H1 (cell line): ENCODE data around the gene NIPSNAP2. TPM values are rescaled to one million over a fixed set of nuclear protein-coding genes. Genes with fewer than 3 reads are reported as not detected.

Experiments used
- BACH1 ChIP-seq: IDR thresholded peaks from 2 replicates; pipeline ENCODE4 v1.6.1; 2012; ENCODE audit warnings: low read length, improper control_type of control experiment
- BRCA1 ChIP-seq: IDR thresholded peaks from 2 replicates; pipeline ENCODE4 v1.6.1; 2012; ENCODE audit warnings: low read depth, low read length, improper control_type of control experiment
- CBX8 ChIP-seq: fragments of 300-800, 300-1000 bp; sonication (generic); IDR thresholded peaks from 2 replicates; pipeline ENCODE4 v1.7.1; 2016; ENCODE audit warnings: low read depth, low read length, borderline replicate concordance
- CHD2 ChIP-seq: IDR thresholded peaks from 2 replicates; pipeline ENCODE4 v1.6.1; 2012; ENCODE audit warnings: low read length, improper control_type of control experiment
- CREB1 ChIP-seq: IDR thresholded peaks from 2 replicates; pipeline ENCODE4 v1.6.1; 2012; ENCODE audit warnings: inconsistent platforms
- EGR1 ChIP-seq: IDR thresholded peaks from 2 replicates; pipeline ENCODE4 v1.6.1; 2011; ENCODE audit warnings: low read depth, low read length, borderline replicate concordance
- EP300 ChIP-seq, 2 experiments: IDR thresholded peaks; 1 replicate in 1 of 2; 2 replicates in 1 of 2; pipeline ENCODE4 v1.6.1; 2011 to 2012; ENCODE audit warnings: low read depth in 2 of 2, low read length in 2 of 2, mild to moderate bottlenecking in 2 of 2, borderline replicate concordance in 1 of 2, inconsistent platforms in 1 of 2, moderate library complexity in 1 of 2
- HDAC6 ChIP-seq: IDR thresholded peaks from one replicate; pipeline ENCODE4 v1.7.1; 2012; ENCODE audit warnings: low read depth, mild to moderate bottlenecking, inconsistent platforms, low read length, moderate library complexity
- JUN ChIP-seq: IDR thresholded peaks from 2 replicates; pipeline ENCODE4 v1.6.1; 2011; ENCODE audit warnings: low read depth, mild to moderate bottlenecking, improper control_type of control experiment, low read length
- JUND ChIP-seq: IDR thresholded peaks from 2 replicates; pipeline ENCODE4 v1.6.1; 2011; ENCODE audit warnings: mild to moderate bottlenecking, improper control_type of control experiment, low read length
- KDM4A ChIP-seq: IDR thresholded peaks from one replicate; pipeline ENCODE4 v1.7.1; 2012; ENCODE audit warnings: low read depth, mild to moderate bottlenecking, moderate library complexity, low read length, inconsistent platforms; ENCODE audit not compliant: severe bottlenecking
- PHF8 ChIP-seq: fragments of 200-600 bp; sonication (generic); conservative IDR thresholded peaks from 2 replicates; pipeline ENCODE4 v1.7.1; 2012; ENCODE audit warnings: low read depth, mild to moderate bottlenecking, inconsistent platforms, low read length, moderate library complexity
- POU5F1 ChIP-seq: IDR thresholded peaks from 2 replicates; pipeline ENCODE4 v1.6.1; 2011; ENCODE audit warnings: low read depth, mild to moderate bottlenecking, low read length, moderate library complexity
- RAD21 ChIP-seq, 2 experiments: IDR thresholded peaks in 1 of 2; conservative IDR thresholded peaks in 1 of 2; 2 replicates each; pipeline ENCODE4 v1.6.1; 2011; ENCODE audit warnings: low read depth in 2 of 2, low read length in 2 of 2, improper control_type of control experiment in 1 of 2, inconsistent platforms in 1 of 2, mild to moderate bottlenecking in 1 of 2, moderate library complexity in 1 of 2
- SIN3A ChIP-seq, 2 experiments: IDR thresholded peaks in 1 of 2; conservative IDR thresholded peaks in 1 of 2; 2 replicates each; pipeline ENCODE4 v1.6.1; 2011 to 2012; ENCODE audit warnings: low read length in 2 of 2, improper control_type of control experiment in 1 of 2, low read depth in 1 of 2, mild to moderate bottlenecking in 1 of 2
- SP1 ChIP-seq: IDR thresholded peaks from 2 replicates; pipeline ENCODE4 v1.6.1; 2011; ENCODE audit warnings: low read depth, low read length
- SP4 ChIP-seq: IDR thresholded peaks from 2 replicates; pipeline ENCODE4 v1.6.1; 2012; ENCODE audit warnings: low read length, inconsistent platforms
- SRF ChIP-seq: IDR thresholded peaks from 2 replicates; pipeline ENCODE4 v1.6.1; 2011; ENCODE audit warnings: mild to moderate bottlenecking, low read depth, low read length, moderate library complexity
- SUZ12 ChIP-seq: fragments of 200-600 bp; sonication (generic); IDR thresholded peaks from 2 replicates; pipeline ENCODE4 v1.6.1; 2012; ENCODE audit warnings: mild to moderate bottlenecking, inconsistent platforms, low read length, moderate library complexity, mixed read lengths
- TAF1 ChIP-seq: IDR thresholded peaks from 2 replicates; pipeline ENCODE4 v1.6.1; 2011; ENCODE audit warnings: mild to moderate bottlenecking, low read depth, low read length
- TAF7 ChIP-seq: optimal IDR thresholded peaks from 2 replicates; pipeline ENCODE3; 2011; ENCODE audit warnings: low read depth, mild to moderate bottlenecking, inconsistent platforms, low read length, moderate library complexity, borderline replicate concordance
- TBP ChIP-seq: IDR thresholded peaks from 2 replicates; pipeline ENCODE4 v1.6.1; 2011; ENCODE audit warnings: low read depth, low read length, improper control_type of control experiment
- TCF12 ChIP-seq: IDR thresholded peaks from 2 replicates; pipeline ENCODE4 v1.6.1; 2011; ENCODE audit warnings: low read depth, mild to moderate bottlenecking, low read length
- YY1 ChIP-seq: IDR thresholded peaks from 2 replicates; pipeline ENCODE4 v1.6.1; 2011; ENCODE audit warnings: low read depth, mild to moderate bottlenecking, low read length
- polyA plus RNA-seq, 7 experiments: library from polyadenylated mRNA; depleted of rRNA in 3 of 7; stranded (reverse) in 5 of 7; unstranded in 2 of 7; fragments of >200 nt in 5 of 7; fragments of 200-250 nt in 2 of 7; gene quantifications; 1 replicate in 5 of 7; 2 replicates in 1 of 7; 4 replicates in 1 of 7; pipeline versions ENCODE4 v1.2.1 to v1.2.3, GENCODE V29; 2011 to 2013; ENCODE audit warnings: missing spikeins in 2 of 7, mixed read lengths in 2 of 7
- total RNA-seq: library from RNA; stranded (reverse); fragmentation: NEBNext Ultra II Directional; extraction: Animal tissue kit (Norgen Biotek cat#: 25700); gene quantifications from 2 replicates; pipeline ENCODE4 v1.2.1, GENCODE V29; 2021
- TF ChIP-seq, protein P1 (sequence below): IDR thresholded peaks from 2 replicates; pipeline ENCODE4 v1.6.1; 2012; ENCODE audit warnings: inconsistent platforms

The NIPSNAP2 gene
- total and polyA plus RNA-seq, 2 of the 8 experiments (the other 6 are each of a cell fraction or from before 2014, with no cell fraction given), result 31.1 to 45.2 TPM

DNA sequence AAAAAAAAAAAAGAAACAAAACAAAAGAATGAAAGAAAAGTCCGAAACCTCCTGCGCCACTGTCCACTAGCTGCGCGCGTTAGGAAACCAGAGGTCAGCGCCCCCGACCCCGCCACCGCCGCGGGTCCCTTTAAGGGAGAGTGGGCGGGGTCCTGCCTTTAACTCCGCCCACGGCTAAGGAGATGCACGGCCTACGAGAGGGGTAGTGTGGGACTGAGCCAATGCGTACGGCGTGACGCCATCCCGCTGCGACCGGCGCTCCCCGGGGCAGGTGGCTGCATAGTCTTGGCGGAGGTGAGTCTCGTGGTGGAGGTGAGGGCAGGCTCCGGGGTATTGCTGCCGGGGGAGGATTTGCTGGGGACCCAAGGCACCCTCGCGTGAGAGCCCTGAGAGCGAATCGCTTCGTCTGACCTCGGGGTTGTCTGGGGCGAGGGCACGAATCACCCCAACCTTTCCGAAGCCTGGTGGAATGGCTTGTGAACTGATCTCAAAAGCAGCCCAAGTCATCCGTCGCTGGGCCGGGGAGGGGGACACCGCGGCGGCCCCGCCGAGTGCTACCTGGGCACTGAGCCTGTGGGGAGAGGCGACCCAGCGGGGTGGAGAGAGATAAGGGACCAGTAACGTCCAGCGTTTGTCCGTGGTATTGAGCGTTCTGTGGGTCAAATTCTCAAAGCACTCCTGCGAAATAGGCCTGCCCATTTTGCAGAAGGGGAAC is 12.6 kb upstream of the NIPSNAP2 start, which contains the start of gene MRPS17 (continued):
- TF ChIP-seq RAD21 (IDR thresholded peaks at IDR 0.05 in 1 of 2, conservative IDR thresholded peaks at IDR 0.05 in 1 of 2; ENCODE audit: low read depth in 2 of 2, low read length in 2 of 2) (no peak; a peak in 1 of 4 replicates), CHD2 (no peak), TCF12 (peak; percentile 85; the same call in 1 of the 2 replicates), KDM4A (peak; percentile 92), TAF1 (peak; percentile 96), TAF7 (peak; percentile 88), SIN3A (conservative IDR thresholded peaks at IDR 0.05 in 1 of 2, IDR thresholded peaks at IDR 0.05 in 1 of 2; ENCODE audit: low read depth in 1 of 2, low read length in 2 of 2) (peak; percentile 49 to 92; a peak in 2 of 4 replicates), YY1 (no peak), EP300 (IDR thresholded peaks at IDR 0.05; ENCODE audit: borderline replicate concordance in 1 of 2, low read depth in 2 of 2, low read length in 2 of 2) (peak in 1 of 2 experiments; percentile 59; a peak in 1 of 3 replicates), PHF8 (peak; percentile 96), SP1 (peak; percentile 84), HDAC6 (no peak), TBP (peak; percentile 91), BRCA1 (peak; percentile 25; the same call in 1 of the 2 replicates), EGR1 (peak; percentile 52; the same call in 1 of the 2 replicates), CBX8 (no peak), JUND (peak; percentile 38; the same call in 1 of the 2 replicates), BACH1 (no peak), SUZ12 (no peak), POU5F1 (no peak), SRF (peak; percentile 56), SP4 (no peak), JUN (no peak), CREB1 (peak; percentile 99)
- TF ChIP-seq, protein P1, sequence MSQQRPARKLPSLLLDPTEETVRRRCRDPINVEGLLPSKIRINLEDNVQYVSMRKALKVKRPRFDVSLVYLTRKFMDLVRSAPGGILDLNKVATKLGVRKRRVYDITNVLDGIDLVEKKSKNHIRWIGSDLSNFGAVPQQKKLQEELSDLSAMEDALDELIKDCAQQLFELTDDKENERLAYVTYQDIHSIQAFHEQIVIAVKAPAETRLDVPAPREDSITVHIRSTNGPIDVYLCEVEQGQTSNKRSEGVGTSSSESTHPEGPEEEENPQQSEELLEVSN, result peak; percentile 63; the same call in 1 of the 2 replicates
